HEK293 (cell line): Measurements from ENCODE around the gene DHRS13.

Source experiments
- CTCF ChIA-PET: fragments of 350-600 bp; formaldehyde crosslinking; extraction: SDS; loops from one replicate; lab custom pipeline; 2021; ENCODE audit warnings: antibody characterized with exemption; lab: Yijun Ruan, JAX
- POLR2A ChIA-PET: fragments of 300-600 bp; formaldehyde crosslinking; extraction: SDS; loops from one replicate; lab custom pipeline; 2020; ENCODE audit warnings: antibody characterized with exemption, inconsistent platforms; lab: Yijun Ruan, JAX
- H3K27ac ChIP-seq: fragments of 200-500 bp; sonication (Bioruptor generic); 2 replicates; pipeline ENCODE4 v1.5.1; 2014; ENCODE audit warnings: low read depth, low read length, control low read depth, inconsistent platforms; ENCODE audit errors: extremely low read depth
- H3K36me3 ChIP-seq, 2 experiments: fragments of 200-500 bp in 1 of 2; sonication (Bioruptor generic) in 1 of 2; 1 replicate in 1 of 2; 2 replicates in 1 of 2; pipeline ENCODE4 v1.5.1; 2014 to 2017; ENCODE audit warnings: inconsistent platforms in 2 of 2, low read length in 2 of 2; ENCODE audit not compliant: control insufficient read depth in 2 of 2, insufficient read depth in 1 of 2
- H3K4me1 ChIP-seq: fragments of 200-500 bp; sonication (Bioruptor generic); 2 replicates; pipeline ENCODE4 v1.5.1; 2014; ENCODE audit warnings: mild to moderate bottlenecking, low read length, inconsistent platforms; ENCODE audit not compliant: control insufficient read depth, insufficient read depth
- H3K4me3 ChIP-seq: 2 replicates; pipeline ENCODE4 v1.5.1; 2011; ENCODE audit warnings: low read depth, mild to moderate bottlenecking, control low read depth, low read length, moderate library complexity
- H3K9me3 ChIP-seq: fragments of 200-500 bp; sonication (Bioruptor generic); 2 replicates; pipeline ENCODE4 v1.5.1; 2014; ENCODE audit warnings: low read depth, low read length, inconsistent platforms; ENCODE audit not compliant: control insufficient read depth, insufficient read depth
- CTCF ChIP-seq: fragments of 450-650 bp; formaldehyde crosslinking; IDR thresholded peaks from 2 replicates; pipeline ENCODE4 v1.5.1; 2016; ENCODE audit warnings: missing biosample characterization, missing genetic modification characterization
- KLF10 ChIP-seq: fragments of 450-650 bp; IDR thresholded peaks from 2 replicates; pipeline ENCODE4 v1.5.1; 2018; ENCODE audit warnings: missing biosample characterization, mild to moderate bottlenecking, missing genetic modification characterization
- KLF17 ChIP-seq: fragments of 450-650 bp; formaldehyde crosslinking; IDR thresholded peaks from 2 replicates; pipeline ENCODE4 v1.5.1; 2016; ENCODE audit warnings: missing biosample characterization, missing genetic modification characterization
- OVOL3 ChIP-seq: fragments of 450-650 bp; formaldehyde crosslinking; IDR thresholded peaks from 2 replicates; pipeline ENCODE4 v1.5.1; 2016; ENCODE audit warnings: missing biosample characterization, missing genetic modification characterization
- PRDM6 ChIP-seq: fragments of 450-650 bp; formaldehyde crosslinking; IDR thresholded peaks from 2 replicates; pipeline ENCODE4 v1.5.1; 2017; ENCODE audit warnings: missing biosample characterization, missing genetic modification characterization
- ZBTB26 ChIP-seq: fragments of 450-650 bp; formaldehyde crosslinking; optimal IDR thresholded peaks from 2 replicates; pipeline ENCODE3; 2016; ENCODE audit warnings: missing biosample characterization, mild to moderate bottlenecking, missing genetic modification characterization
- ZBTB44 ChIP-seq: fragments of 450-650 bp; IDR thresholded peaks from 2 replicates; pipeline ENCODE4 v1.5.1; 2018; ENCODE audit warnings: missing biosample characterization, mild to moderate bottlenecking, missing genetic modification characterization
- ZNF175 ChIP-seq: fragments of 450-650 bp; formaldehyde crosslinking; IDR thresholded peaks from 2 replicates; pipeline ENCODE4 v1.5.1; 2016; ENCODE audit warnings: missing biosample characterization, missing genetic modification characterization
- ZNF24 ChIP-seq: fragments of 450-650 bp; formaldehyde crosslinking; IDR thresholded peaks from 2 replicates; pipeline ENCODE4 v1.5.1; 2016; ENCODE audit warnings: missing biosample characterization, missing genetic modification characterization
- ZNF341 ChIP-seq: fragments of 450-650 bp; formaldehyde crosslinking; IDR thresholded peaks from 2 replicates; pipeline ENCODE4; 2016; ENCODE audit warnings: low read depth, missing biosample characterization, missing genetic modification characterization
- ZNF449 ChIP-seq: fragments of 450-650 bp; formaldehyde crosslinking; IDR thresholded peaks from 2 replicates; pipeline ENCODE4 v1.5.1; 2017; ENCODE audit warnings: missing biosample characterization, mild to moderate bottlenecking, missing genetic modification characterization, moderate library complexity
- ZNF501 ChIP-seq: fragments of 450-650 bp; formaldehyde crosslinking; IDR thresholded peaks from 2 replicates; pipeline ENCODE4 v1.5.1; 2016; ENCODE audit warnings: missing biosample characterization, missing genetic modification characterization
- ZNF510 ChIP-seq: fragments of 450-650 bp; formaldehyde crosslinking; IDR thresholded peaks from 2 replicates; pipeline ENCODE4 v1.5.1; 2018; ENCODE audit warnings: mild to moderate bottlenecking, missing genetic modification characterization, missing biosample characterization; ENCODE audit not compliant: insufficient replicate concordance
- ZNF529 ChIP-seq: fragments of 450-650 bp; formaldehyde crosslinking; IDR thresholded peaks from 2 replicates; pipeline ENCODE4 v1.5.1; 2017; ENCODE audit warnings: missing genetic modification characterization, missing biosample characterization; ENCODE audit not compliant: insufficient replicate concordance
- ZNF580 ChIP-seq: fragments of 450-650 bp; formaldehyde crosslinking; IDR thresholded peaks from 2 replicates; pipeline ENCODE4 v1.5.1; 2016; ENCODE audit warnings: missing biosample characterization, missing genetic modification characterization
- ZNF596 ChIP-seq: fragments of 450-650 bp; IDR thresholded peaks from 2 replicates; pipeline ENCODE4 v1.5.0; 2018; ENCODE audit warnings: missing biosample characterization, mild to moderate bottlenecking, missing genetic modification characterization, moderate library complexity
- ZNF76 ChIP-seq: fragments of 450-650 bp; formaldehyde crosslinking; IDR thresholded peaks from 2 replicates; pipeline ENCODE4; 2016; ENCODE audit warnings: low read depth, missing biosample characterization, missing genetic modification characterization, borderline replicate concordance
- ZNF768 ChIP-seq: fragments of 450-650 bp; formaldehyde crosslinking; IDR thresholded peaks from 2 replicates; pipeline ENCODE4 v1.5.1; 2018; ENCODE audit warnings: missing biosample characterization, mild to moderate bottlenecking, missing genetic modification characterization
- ZNF791 ChIP-seq: fragments of 450-650 bp; formaldehyde crosslinking; IDR thresholded peaks from 2 replicates; pipeline ENCODE4 v1.5.1; 2016; ENCODE audit warnings: missing biosample characterization, missing genetic modification characterization
- ZNF837 ChIP-seq: fragments of 450-650 bp; formaldehyde crosslinking; IDR thresholded peaks from 2 replicates; pipeline ENCODE4 v1.5.1; 2016; ENCODE audit warnings: missing biosample characterization, missing genetic modification characterization
- ZNF843 ChIP-seq: fragments of 450-650 bp; formaldehyde crosslinking; IDR thresholded peaks from 2 replicates; pipeline ENCODE4 v1.5.1; 2016; ENCODE audit warnings: missing biosample characterization, missing genetic modification characterization

The DHRS13 gene

GRCh38 chr17:28860363-28860808, 42.5 kb downstream of the DHRS13 start (continued):
- no peak for TF ChIP-seq KLF17 (tag by site-specific recombination)
- TF ChIP-seq CTCF (tag by site-specific recombination) = no peak
- TF ChIP-seq ZNF529 (tag by site-specific recombination) = no peak
- no peak for TF ChIP-seq ZNF24 (tag by site-specific recombination)
- no peak for TF ChIP-seq ZNF501
- TF ChIP-seq ZBTB44 (tag by site-specific recombination) = no peak
- no peak for TF ChIP-seq ZNF341 (tag by site-specific recombination)
- TF ChIP-seq PRDM6 (tag by site-specific recombination) = no peak
- no peak for TF ChIP-seq ZNF768
- TF ChIP-seq ZNF837 (tag by site-specific recombination) = no peak
- TF ChIP-seq ZNF580 (tag by site-specific recombination) = no peak
- no peak for TF ChIP-seq ZNF510
- TF ChIP-seq ZNF76 (tag by site-specific recombination) = no peak
- no peak for TF ChIP-seq ZNF175 (tag by site-specific recombination)
- TF ChIP-seq, all 188 proteins: peak for 0

- Histone ChIP-seq H3K4me1 (peaks cover 4% of the 10 kb centered on the region; the same call in 1 of the 2 replicates), H3K36me3 (peaks cover 21 to 49% of the 10 kb centered on the region in 2 experiments), H3K9me3 (no peaks in the 10 kb centered on the region), H3K27ac (no peak overlapping the region), H3K4me3 (no peak overlapping the region)
- ChIA-PET POLR2A (interaction anchor here (0.5 to 1.5 kb wide), 4 partner anchors 85 to 282 kb away, joined by 3 to 5 read pairs (median 4); partner anchors contain the start of gene RPL23A), CTCF (interaction anchor here (0.6 to 1.5 kb wide), 6 partner anchors 10 to 132 kb away, joined by 3 to 8 read pairs (median 4); partner anchors contain the start of genes DHRS13 and TLCD1)
- no peak for TF ChIP-seq CTCF (tag by site-specific recombination)
- no peak for TF ChIP-seq ZNF449 (tag by site-specific recombination)
- TF ChIP-seq OVOL3 = no peak
- TF ChIP-seq KLF10 (tag by site-specific recombination) = no peak
- TF ChIP-seq ZNF843 (tag by site-specific recombination) = no peak
- TF ChIP-seq ZNF791 (tag by site-specific recombination) = no peak
- no peak for TF ChIP-seq ZBTB26 (tag by site-specific recombination)
- no peak for TF ChIP-seq PRDM6 (tag by site-specific recombination)
- TF ChIP-seq ZNF596 (tag by site-specific recombination) = no peak
These were observed 44.0 kb downstream of the DHRS13 start for GRCh38 chr17:28858801-28859355.
